ENCODE measurements around the gene SH3GL2.
A peak's percentile ranks its signal among the peaks of the same experiment; 100 is the strongest.

SH3GL2 gene

DNA sequence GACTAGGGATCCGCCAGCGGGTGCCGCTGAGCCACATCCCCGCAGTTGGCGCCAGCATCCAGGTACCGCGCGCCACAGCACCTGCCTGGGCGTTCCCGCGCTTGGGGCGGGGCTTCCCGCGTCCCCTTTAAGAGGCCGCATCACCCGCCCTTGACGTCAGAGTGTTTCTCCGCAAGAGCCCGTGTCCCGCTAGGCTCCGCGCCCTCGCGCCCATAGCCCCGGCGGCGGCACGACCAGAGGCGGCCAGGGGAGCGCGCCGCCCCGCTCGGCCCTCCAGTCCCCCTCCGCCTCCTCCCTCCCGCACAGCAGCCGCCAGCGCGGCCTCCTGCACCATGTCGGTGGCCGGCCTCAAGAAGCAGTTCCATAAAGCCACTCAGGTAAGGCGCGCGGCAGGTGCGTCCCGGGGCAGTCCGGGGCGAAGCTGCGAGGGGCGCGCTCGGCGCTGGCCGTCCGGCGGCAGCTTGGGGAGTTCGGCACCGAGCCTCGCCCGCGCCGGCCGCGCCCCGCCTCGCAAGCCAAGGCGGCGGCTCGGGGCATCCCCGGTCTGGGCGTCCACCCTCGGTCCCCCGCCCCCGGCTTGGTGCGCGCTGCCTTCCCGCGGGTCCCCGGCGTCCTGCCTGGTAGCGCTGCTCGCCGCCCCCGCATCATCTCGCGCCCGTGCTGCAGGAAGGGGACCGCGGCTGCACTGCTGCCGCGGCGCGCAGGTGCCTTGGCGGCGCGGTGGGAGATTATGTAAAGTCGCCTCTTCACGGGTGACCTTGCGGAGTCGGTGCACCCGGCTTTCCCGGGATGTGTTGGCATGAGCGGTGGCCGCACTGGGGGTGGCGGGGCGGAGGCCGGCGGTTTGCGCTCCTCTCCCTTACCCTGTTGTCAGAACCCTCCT, at the start of gene SH3GL2:
Gene SH3GL2 (plus strand): TSS at position 156 of the 883 bp plus-strand sequence.
- DNase-seq (ENCODE audit: low spot score) = peak; percentile 60

DNA sequence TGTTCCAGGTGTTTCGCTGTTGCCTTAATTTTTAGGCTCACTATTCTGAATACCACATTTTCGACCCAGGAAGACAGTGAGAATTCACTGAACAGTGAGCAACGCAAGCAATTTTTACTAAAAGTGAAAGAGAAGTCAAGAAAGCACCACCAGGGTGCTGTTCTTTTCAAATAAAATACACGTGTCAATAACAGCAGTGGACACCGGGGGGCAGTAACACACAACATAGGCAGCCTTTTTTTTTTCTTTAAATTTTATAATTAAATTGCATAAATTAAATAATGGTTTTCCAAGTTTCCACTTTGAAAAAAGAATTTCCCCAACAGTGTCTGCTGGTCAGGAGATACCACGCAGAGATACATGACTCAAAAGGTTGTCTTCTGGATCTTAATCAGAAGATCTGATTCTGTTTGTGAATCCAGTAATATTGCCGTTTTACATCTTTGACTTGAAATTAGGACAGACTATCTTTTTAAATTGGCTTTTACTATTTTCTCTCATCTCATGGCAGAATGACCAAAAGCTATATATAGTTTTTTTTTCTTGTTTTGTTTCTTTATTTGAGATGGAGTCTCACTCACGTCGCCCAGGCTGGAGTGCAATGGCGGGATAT, 47.1 kb upstream of the SH3GL2 start:
- peak; percentile 59 for DNase-seq (ENCODE audit: low spot score)

GRCh38 chr9:17532461-17532860, 46.4 kb upstream of the SH3GL2 start:
- DNase-seq (ENCODE audit: low spot score) = no peak

GRCh38 chr9:17535176-17535575, 43.7 kb upstream of the SH3GL2 start:
- DNase-seq (ENCODE audit: low spot score) = no peak

DNA sequence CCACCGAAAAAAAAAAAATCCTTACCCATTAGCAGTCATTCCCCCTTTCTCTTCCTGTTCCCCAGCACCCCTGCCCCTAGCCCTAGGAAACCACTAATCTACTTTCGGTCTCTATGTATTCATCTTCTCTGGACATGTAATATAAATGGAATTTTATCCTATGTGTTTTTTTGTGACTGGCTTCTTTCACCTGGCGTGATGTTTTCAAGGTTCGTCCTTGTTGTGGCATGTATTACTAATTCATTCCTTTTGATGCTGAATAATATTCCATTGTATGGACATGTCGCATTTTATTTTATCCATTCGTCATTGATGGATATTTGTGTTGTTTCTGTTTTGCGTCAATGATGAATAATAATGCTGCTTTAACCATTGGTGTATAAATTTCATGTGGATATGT, 42.8 kb upstream of the SH3GL2 start:
- no peak for DNase-seq (ENCODE audit: low spot score)

DNA sequence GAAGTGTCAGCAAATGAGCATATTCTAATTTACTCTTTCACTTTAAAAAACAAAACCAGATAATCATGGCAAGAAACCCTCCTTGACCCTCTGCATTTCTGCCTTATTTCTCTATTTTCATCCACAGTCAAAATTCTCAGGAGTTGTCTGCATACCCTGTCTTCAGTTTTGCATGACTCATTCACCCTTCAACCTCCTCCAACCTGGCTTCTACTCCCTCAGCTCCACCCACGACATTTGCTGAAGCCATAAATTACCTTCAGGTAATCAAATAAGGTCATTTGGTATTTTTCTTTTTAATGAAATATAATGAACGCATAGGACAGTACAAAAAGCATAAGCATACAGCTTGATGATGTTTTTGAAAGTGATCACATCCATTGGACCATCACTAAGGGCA, 27.8 kb upstream of the SH3GL2 start:
- no peak for DNase-seq (ENCODE audit: low spot score)

DNA sequence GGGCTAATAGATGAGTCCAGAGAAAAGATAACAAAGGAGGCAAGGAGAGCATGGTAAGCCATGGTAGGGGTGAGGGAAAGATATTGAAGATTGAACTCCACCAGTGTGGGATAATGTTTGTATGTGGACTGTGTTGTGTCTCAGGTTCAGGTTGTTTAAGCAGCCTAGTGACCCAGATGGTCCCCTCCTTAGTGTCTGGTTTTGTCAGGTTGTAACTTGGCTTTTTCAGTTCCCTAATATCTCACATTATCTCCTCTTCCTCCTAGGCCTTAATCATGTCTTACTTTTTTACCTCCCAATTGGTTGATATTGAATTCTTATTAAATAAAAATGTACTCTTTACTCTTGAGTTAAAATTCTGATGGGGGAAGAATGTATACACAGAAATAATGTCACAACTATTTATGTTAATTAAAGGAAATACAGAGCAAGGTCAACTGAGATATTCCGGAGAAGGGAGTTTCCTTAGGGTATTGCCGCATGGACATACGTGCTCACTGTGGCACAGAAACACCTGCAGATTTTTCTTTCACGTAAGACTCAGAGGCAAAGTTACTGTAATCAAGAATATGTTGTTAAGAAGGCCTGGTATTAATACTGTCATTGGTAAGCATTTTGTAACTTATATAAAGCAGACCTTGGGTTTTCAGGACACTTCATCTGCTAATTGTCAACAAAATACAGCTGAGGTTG, 23.4 kb upstream of the SH3GL2 start:
- DNase-seq (ENCODE audit: low spot score) = no peak

- no peak for DNase-seq (ENCODE audit: low spot score)
These were observed 22.6 kb upstream of the SH3GL2 start for GRCh38 chr9:17556255-17556654.

GRCh38 chr9:17556935-17557334, 21.9 kb upstream of the SH3GL2 start:
- DNase-seq (ENCODE audit: low spot score) = no peak

GRCh38 chr9:17571825-17572224, 7.0 kb upstream of the SH3GL2 start:
- no peak for DNase-seq (ENCODE audit: low spot score)

GRCh38 chr9:17574342-17574741, 4.5 kb upstream of the SH3GL2 start:
- DNase-seq (ENCODE audit: low spot score) = no peak

- no peak for DNase-seq (ENCODE audit: low spot score)
These were observed 322 bp upstream of the SH3GL2 start for GRCh38 chr9:17578577-17578910.

DNA sequence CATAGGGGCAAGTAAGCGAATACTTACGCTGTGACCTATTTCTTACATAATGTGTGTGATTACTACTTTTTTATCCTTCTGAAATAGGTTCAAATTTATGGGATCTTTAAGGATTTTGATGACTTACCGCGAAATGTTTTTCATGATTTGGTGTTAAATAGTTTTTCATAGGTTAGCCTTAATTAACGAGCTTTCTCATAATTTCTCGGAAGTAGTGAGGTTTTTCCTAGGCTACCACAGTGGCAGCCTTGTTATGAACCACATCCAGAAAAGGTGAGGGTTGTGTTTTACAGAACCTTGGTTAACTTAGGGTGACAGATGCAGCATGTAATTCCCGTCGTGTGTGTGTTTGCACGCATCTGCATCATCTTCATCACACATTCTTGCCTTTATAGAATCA, 1.3 kb downstream of the SH3GL2 start:
- no peak for DNase-seq (ENCODE audit: low spot score)

DNA sequence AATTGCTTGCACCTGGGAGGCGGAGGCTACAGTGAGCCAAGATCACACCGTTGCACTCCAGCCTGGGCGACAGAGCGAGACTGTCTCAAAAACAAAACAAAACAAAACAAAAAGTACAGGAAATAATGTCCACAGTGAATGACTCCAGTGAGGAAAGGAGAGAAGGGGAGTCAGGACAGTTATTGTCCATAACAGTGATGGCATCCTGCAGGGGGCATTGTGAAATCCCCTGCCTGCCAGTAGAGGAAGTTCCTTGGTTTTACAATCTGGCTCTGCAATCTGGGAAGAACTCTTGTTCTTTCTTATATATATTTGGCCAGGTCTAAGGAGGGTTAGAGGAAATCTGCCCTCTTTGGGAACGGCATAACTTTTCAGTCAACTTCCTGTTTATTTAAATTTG, 8.2 kb downstream of the SH3GL2 start:
- DNase-seq (ENCODE audit: low spot score) = no peak

GRCh38 chr9:17588395-17588794, 9.5 kb downstream of the SH3GL2 start:
- DNase-seq (ENCODE audit: low spot score) = no peak

DNA sequence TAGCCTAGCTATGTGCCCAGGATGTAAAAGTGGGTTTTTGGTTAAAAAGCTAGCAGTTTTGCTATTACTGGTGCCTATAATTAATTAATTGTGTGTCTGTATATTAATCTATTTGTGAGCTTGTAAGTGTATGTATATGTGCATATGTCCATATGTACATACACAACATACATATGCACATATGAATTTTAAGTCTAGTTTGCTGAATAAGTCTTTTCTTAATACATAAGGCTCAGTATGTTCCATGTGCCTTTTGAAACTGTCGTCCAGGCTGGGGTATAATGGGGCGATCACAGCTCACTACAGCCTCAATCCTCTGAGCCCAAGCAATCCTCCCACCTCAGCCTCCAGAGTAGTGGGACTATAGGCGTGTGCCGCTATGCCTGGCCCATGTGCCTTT, 10.1 kb downstream of the SH3GL2 start:
- DNase-seq (ENCODE audit: low spot score) = no peak

- DNase-seq (ENCODE audit: low spot score) = no peak
These were observed 10.9 kb downstream of the SH3GL2 start for GRCh38 chr9:17589771-17590170.

DNA sequence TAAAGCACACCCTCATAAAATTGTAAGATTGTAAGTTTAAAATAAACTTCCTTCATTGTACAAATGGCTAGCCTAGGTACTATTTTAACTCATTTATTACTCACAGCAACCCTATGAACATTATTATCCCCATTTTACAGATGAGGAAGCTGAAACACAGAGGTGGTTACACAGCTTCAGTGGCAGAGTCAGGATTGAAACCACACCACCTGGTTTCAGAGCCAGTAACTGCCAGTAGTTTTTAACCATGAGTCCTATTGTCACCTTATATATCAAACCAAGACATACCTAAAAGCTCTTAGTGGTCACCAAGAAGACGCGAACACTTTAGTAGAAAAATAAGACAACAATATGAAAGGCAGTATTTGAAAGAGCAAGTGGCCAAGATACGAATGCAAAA, 16.1 kb downstream of the SH3GL2 start:
- DNase-seq (ENCODE audit: low spot score) = no peak

DNA sequence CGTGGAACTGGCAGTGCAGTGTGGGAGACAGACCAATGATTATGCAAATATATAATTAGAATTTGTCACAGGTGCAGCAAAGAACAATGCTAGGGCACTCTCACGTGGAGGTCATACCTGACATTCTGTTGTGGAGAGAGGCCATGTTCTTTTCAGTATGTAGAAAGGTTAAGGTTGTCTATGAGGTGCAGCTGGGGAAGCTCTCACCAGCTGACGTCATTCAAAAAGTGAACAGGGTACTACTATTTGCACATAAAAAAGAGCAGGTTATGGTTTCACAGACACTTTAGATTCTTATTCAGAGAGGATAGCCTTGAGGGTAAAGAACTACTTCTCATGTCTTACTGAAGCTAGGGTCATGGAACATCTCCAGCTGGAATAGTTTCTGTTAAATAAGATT, 19.1 kb downstream of the SH3GL2 start:
- no peak for DNase-seq (ENCODE audit: low spot score)

DNA sequence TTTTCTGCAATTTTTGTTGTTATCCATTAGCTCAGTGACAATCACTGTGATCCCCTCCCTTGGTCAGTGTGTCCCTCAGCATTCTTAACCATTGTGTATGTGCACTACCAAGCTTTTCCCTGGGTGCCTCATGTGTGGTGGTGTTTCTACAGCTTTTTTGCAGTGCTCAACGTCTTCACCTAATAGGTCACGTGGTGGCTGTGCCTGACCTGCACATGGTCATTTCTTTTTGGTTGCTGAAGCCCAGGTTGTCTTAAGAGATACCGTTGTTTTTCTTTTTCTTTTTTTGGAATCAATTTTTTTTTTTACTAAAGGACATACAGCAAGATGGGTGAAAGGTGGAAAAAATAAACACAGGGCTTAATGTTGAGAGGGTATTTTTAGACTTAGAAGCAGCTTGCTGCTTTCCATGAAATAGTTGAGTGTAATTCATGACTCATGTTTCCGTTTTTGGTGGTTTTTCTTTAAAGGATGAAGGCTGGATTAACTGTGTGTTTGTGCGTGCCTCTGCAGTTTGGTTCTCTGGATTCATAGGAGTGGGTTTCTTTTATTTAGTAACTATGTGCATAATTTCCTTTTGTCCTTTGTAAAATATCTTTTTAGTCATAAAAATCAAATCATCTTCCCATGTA, 22.2 kb downstream of the SH3GL2 start:
- DNase-seq (ENCODE audit: low spot score) = no peak

- no peak for DNase-seq (ENCODE audit: low spot score)
These were observed 25.7 kb downstream of the SH3GL2 start for GRCh38 chr9:17604556-17604955.

DNA sequence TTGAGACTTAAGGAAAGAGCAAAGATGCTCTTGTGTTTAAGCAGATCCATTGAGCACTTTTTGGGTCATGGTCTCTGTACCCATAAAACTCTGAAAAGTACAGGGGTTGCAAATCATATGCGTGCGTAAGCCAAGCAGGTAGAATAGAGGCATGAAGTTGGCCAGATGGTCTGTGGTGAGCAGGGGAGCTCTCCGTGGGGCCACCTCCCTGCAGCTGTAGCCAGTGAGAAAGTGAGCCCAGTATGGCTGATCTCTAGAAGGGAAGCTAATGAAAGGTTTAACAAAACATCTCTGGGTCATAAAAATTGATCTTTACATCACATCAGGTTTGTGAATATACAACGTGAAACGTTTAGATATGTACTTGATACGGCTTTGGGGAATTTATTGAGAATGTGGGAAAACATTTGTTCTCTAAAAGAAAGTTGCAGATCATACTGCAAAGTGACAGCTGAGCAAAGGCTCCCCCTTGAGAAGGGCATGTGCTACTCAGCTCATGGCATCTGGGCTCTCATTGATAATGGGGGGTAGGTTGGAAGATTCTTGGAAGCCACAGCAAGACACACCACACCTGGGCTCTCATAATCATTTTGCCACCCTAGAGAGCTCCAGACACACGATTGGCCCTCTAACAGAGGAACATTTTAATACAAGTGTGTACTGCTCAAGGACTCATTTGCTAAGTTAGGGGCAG, 30.6 kb downstream of the SH3GL2 start:
- DNase-seq (ENCODE audit: low spot score) = no peak

Data from AG20443 (cell line).